ENCODE data around the gene CILP2. TPM values are rescaled to one million over a fixed set of nuclear protein-coding genes. Genes with fewer than 3 reads are reported as not detected.

The CILP2 gene
- total and polyA plus RNA-seq, 4 donors: 0.08 to 0.42 (median 0.09) TPM; not detected in 1

GRCh38 chr19:19491321-19492025 lies 46.6 kb upstream of the CILP2 start:
- H3K27ac ChIP-seq (ENCODE audit: low read depth in 1 of 2, low read length in 2 of 2): no peak overlapping the region
- TF ChIP-seq ZBTB33 (IDR thresholded peaks at IDR 0.05): no peak
- TF ChIP-seq EGR1 (IDR thresholded peaks at IDR 0.05; ENCODE audit: low read depth in 2 of 2): no peak
- 84% methylated on average over 15 of the region's 15 CpGs for WGBS

GRCh38 chr19:19492026-19492610 lies 45.9 kb upstream of the CILP2 start:
- no peak overlapping the region for H3K27ac ChIP-seq (ENCODE audit: low read depth in 1 of 2, low read length in 2 of 2)
- H3K9me3 ChIP-seq (ENCODE audit: control insufficient read depth in 4 of 4, low read length in 3 of 4): no peaks in the 10 kb centered on the region
- H3K4me1 ChIP-seq (ENCODE audit: control insufficient read depth in 4 of 4, insufficient read depth in 4 of 4, low read length in 3 of 4): peaks cover 12 to 48% (median 40%) of the 10 kb centered on the region in 4 donors
- H3K27me3 ChIP-seq (ENCODE audit: control insufficient read depth in 4 of 4, insufficient read depth in 4 of 4, low read length in 3 of 4): no peaks in the 10 kb centered on the region
- no peak for DNase-seq (ENCODE audit: low spot score)
- no peak overlapping the region for H3K4me3 ChIP-seq (ENCODE audit: low read depth in 1 of 3, low read length in 3 of 3)
- WGBS: 94% methylated on average over 21 of the region's 21 CpGs
- no peak for TF ChIP-seq GABPA (IDR thresholded peaks at IDR 0.05 in 1 of 2, conservative IDR thresholded peaks at IDR 0.05 in 1 of 2)
- TF ChIP-seq SP1 (IDR thresholded peaks at IDR 0.05): no peak
- no peak for TF ChIP-seq NR2F2 (IDR thresholded peaks at IDR 0.05)
- no peak for TF ChIP-seq JUND (IDR thresholded peaks at IDR 0.05)
- TF ChIP-seq FOXA1 (IDR thresholded peaks at IDR 0.05): no peak
- no peak for TF ChIP-seq REST (IDR thresholded peaks at IDR 0.05)
- TF ChIP-seq ZBTB33 (IDR thresholded peaks at IDR 0.05): no peak
- TF ChIP-seq MAX (IDR thresholded peaks at IDR 0.05): no peak
- TF ChIP-seq HNF4A (conservative IDR thresholded peaks at IDR 0.05): no peak
- TF ChIP-seq ATF3 (IDR thresholded peaks at IDR 0.05): no peak
- no peak for TF ChIP-seq RXRA (IDR thresholded peaks at IDR 0.05)
- TF ChIP-seq EGR1 (IDR thresholded peaks at IDR 0.05; ENCODE audit: low read depth in 2 of 2): no peak
- no peak for TF ChIP-seq HNF4G (IDR thresholded peaks at IDR 0.05)
- TF ChIP-seq RAD21 (IDR thresholded peaks at IDR 0.05): no peak
- no peak for TF ChIP-seq TAF1 (conservative IDR thresholded peaks at IDR 0.05)
- H3K36me3 ChIP-seq (ENCODE audit: control insufficient read depth in 4 of 4, insufficient read depth in 3 of 4, low read depth in 1 of 4, low read length in 3 of 4): peaks cover 2 to 31% (median 18%) of the 10 kb centered on the region in 4 donors
- no peak overlapping the region for H3K9ac ChIP-seq (ENCODE audit: low read depth in 1 of 2, low read length in 2 of 2)

More at GRCh38 chr19:19491321-19492025, 46.6 kb upstream of the CILP2 start:
- Histone ChIP-seq H3K9ac (ENCODE audit: low read depth in 1 of 2, low read length in 2 of 2) (no peak overlapping the region), H3K27me3 (ENCODE audit: control insufficient read depth in 4 of 4, insufficient read depth in 4 of 4, low read length in 3 of 4) (no peaks in the 10 kb centered on the region), H3K36me3 (ENCODE audit: control insufficient read depth in 4 of 4, insufficient read depth in 3 of 4, low read depth in 1 of 4, low read length in 3 of 4) (peaks cover 2 to 25% (median 17%) of the 10 kb centered on the region in 4 donors), H3K9me3 (ENCODE audit: control insufficient read depth in 4 of 4, low read length in 3 of 4) (no peaks in the 10 kb centered on the region), H3K4me3 (ENCODE audit: low read depth in 1 of 3, low read length in 3 of 3) (no peak overlapping the region), H3K4me1 (ENCODE audit: control insufficient read depth in 4 of 4, insufficient read depth in 4 of 4, low read length in 3 of 4) (peaks cover 14 to 55% (median 44%) of the 10 kb centered on the region in 4 donors)
- DNase-seq (ENCODE audit: low spot score): no peak

Measured in liver (tissue), 9 donors.